CD1c-positive myeloid dendritic cell (primary cell): ENCODE results near the gene TBX2.
A peak's percentile ranks its signal among the peaks of the same experiment; 100 is the strongest.

Source experiments
- DNase-seq: peaks from one replicate; pipeline ENCODE4 v3.0.0-alpha.2; 2016; ENCODE audit errors: extremely low spot score

The TBX2 gene

GRCh38 chr17:61387511-61388305, 11.9 kb upstream of the TBX2 start:
- no peak for DNase-seq

- no peak for DNase-seq
Measured at GRCh38 chr17:61388561-61389356, 10.9 kb upstream of the TBX2 start.

GRCh38 chr17:61389670-61390478, 9.8 kb upstream of the TBX2 start:
- peak; percentile 48 for DNase-seq

GRCh38 chr17:61390479-61390791, 9.2 kb upstream of the TBX2 start:
- no peak for DNase-seq

- no peak for DNase-seq
Measured at GRCh38 chr17:61391595-61392291, 7.9 kb upstream of the TBX2 start.

- no peak for DNase-seq
Measured at GRCh38 chr17:61392679-61393078, 7.0 kb upstream of the TBX2 start.

- DNase-seq, result no peak
Measured at GRCh38 chr17:61393550-61393903, 6.1 kb upstream of the TBX2 start.

- DNase-seq, result no peak
Measured at GRCh38 chr17:61393904-61394629, 5.6 kb upstream of the TBX2 start.

- no peak for DNase-seq
Measured at GRCh38 chr17:61394630-61395408, 4.8 kb upstream of the TBX2 start.

- DNase-seq, result no peak
Measured at GRCh38 chr17:61395409-61395982, 4.1 kb upstream of the TBX2 start.

GRCh38 chr17:61395983-61396585, 3.6 kb upstream of the TBX2 start:
- DNase-seq, result no peak

- no peak for DNase-seq
Measured at GRCh38 chr17:61396586-61397085, 3.0 kb upstream of the TBX2 start.

- DNase-seq, result no peak
Measured at GRCh38 chr17:61397086-61397842, 2.4 kb upstream of the TBX2 start.

GRCh38 chr17:61398721-61399130, 917 bp upstream of the TBX2 start:
- no peak for DNase-seq

GRCh38 chr17:61400066-61400716, 548 bp downstream of the TBX2 start:
- peak; percentile 63 for DNase-seq

- no peak for DNase-seq
Measured at GRCh38 chr17:61400717-61401388, 1.2 kb downstream of the TBX2 start.

- no peak for DNase-seq
Measured at GRCh38 chr17:61401389-61402072, 1.9 kb downstream of the TBX2 start.
